B cell (primary cell): ENCODE data around the gene DLX1. TPM values are rescaled to one million over a fixed set of nuclear protein-coding genes. Genes with fewer than 3 reads are reported as not detected.

ENCODE experiments used
- ATAC-seq: fragments of 200-7000 bp; cut with Tn5 transposase; one replicate; pipeline ENCODE4 v1.10.0; 2021; ENCODE audit warnings: low read depth, mild to moderate bottlenecking, moderate number of reproducible peaks, moderate library complexity
- CTCF ChIA-PET: fragments of 350-600 bp; sonication (Branson Sonifier 250); formaldehyde crosslinking; loops from one replicate; lab custom pipeline; 2021; ENCODE audit warnings: antibody characterized with exemption, inconsistent platforms; lab: Charles Lee
- POLR2A ChIA-PET: fragments of 350-600 bp; sonication (Branson Sonifier 250); formaldehyde crosslinking; loops from one replicate; lab custom pipeline; 2021; ENCODE audit warnings: antibody characterized with exemption; lab: Charles Lee
- DNase-seq: peaks from one replicate; pipeline ENCODE4 v3.0.0; 2013
- H2AFZ ChIP-seq: 2 replicates; pipeline ENCODE4 v1.6.1; 2012; ENCODE audit warnings: mild to moderate bottlenecking, low read depth, low read length; ENCODE audit not compliant: insufficient read depth, poor library complexity, severe bottlenecking
- H3K27ac ChIP-seq, 2 donors: 1 replicate in 1 of 2; 2 replicates in 1 of 2; pipeline ENCODE4 v1.5.1; 2012 to 2013; ENCODE audit warnings: low read length in 2 of 2, mild to moderate bottlenecking in 2 of 2, moderate library complexity in 1 of 2
- H3K27me3 ChIP-seq, 4 experiments: fragments of 200-600 bp in 1 of 4; sonication (generic) in 1 of 4; replicated peaks in 1 of 4; 1 replicate in 2 of 4; 2 replicates in 2 of 4; pipeline versions ENCODE4 v1.6.1 to v1.7.0; 2013 to 2016; ENCODE audit warnings: low read length in 3 of 4, mild to moderate bottlenecking in 2 of 4, mixed read lengths in 1 of 4, moderate library complexity in 1 of 4; ENCODE audit not compliant: insufficient read depth in 4 of 4, control insufficient read depth in 3 of 4; ENCODE audit errors: control extremely low read depth in 1 of 4
- H3K36me3 ChIP-seq, 2 experiments: replicated peaks in 1 of 2; 1 replicate in 1 of 2; 2 replicates in 1 of 2; pipeline versions ENCODE4 v1.6.1 to v1.7.1; 2013; ENCODE audit warnings: low read length in 1 of 2; ENCODE audit not compliant: insufficient read depth in 2 of 2, control insufficient read depth in 1 of 2; ENCODE audit errors: control extremely low read depth in 1 of 2, extremely low read depth in 1 of 2
- H3K4me1 ChIP-seq, 2 donors: fragments of 200-600 bp in 1 of 2; sonication (generic) in 1 of 2; 1 replicate in 1 of 2; 2 replicates in 1 of 2; pipeline versions ENCODE4 v1.5.1 to v1.6.1; 2013 to 2017; ENCODE audit warnings: low read length in 2 of 2; ENCODE audit not compliant: control insufficient read depth in 2 of 2, insufficient read depth in 2 of 2
- H3K4me2 ChIP-seq: replicated peaks from 2 replicates; pipeline ENCODE3; 2012; ENCODE audit warnings: mild to moderate bottlenecking, low read depth, low read length; ENCODE audit not compliant: poor library complexity, severe bottlenecking
- H3K4me3 ChIP-seq, 5 experiments: fragments of 200-600 bp in 1 of 5; sonication (generic) in 1 of 5; 1 replicate in 3 of 5; 2 replicates in 2 of 5; pipeline versions ENCODE4 v1.5.1 to v1.7.0; 2011 to 2016; ENCODE audit warnings: low read length in 4 of 5, mild to moderate bottlenecking in 4 of 5, low read depth in 2 of 5, control low read depth in 1 of 5, moderate library complexity in 1 of 5; ENCODE audit not compliant: insufficient read depth in 1 of 5; ENCODE audit errors: control extremely low read depth in 1 of 5, extremely low read depth in 1 of 5
- H3K79me2 ChIP-seq: fragments of 200-600 bp; sonication (generic); one replicate; pipeline ENCODE4 v1.6.0; 2016; ENCODE audit warnings: low read length; ENCODE audit not compliant: control insufficient read depth, insufficient read depth
- H3K9ac ChIP-seq: fragments of 200-600 bp; sonication (generic); 2 replicates; pipeline ENCODE4 v1.6.1; 2017; ENCODE audit warnings: mild to moderate bottlenecking, low read length, moderate library complexity
- H3K9me3 ChIP-seq, 3 donors: one replicate each; pipeline versions ENCODE4 v1.6.1 to v1.7.1; 2013; ENCODE audit warnings: low read length in 2 of 3; ENCODE audit not compliant: control insufficient read depth in 2 of 3, insufficient read depth in 1 of 3; ENCODE audit errors: control extremely low read depth in 1 of 3
- H4K20me1 ChIP-seq: 2 replicates; pipeline ENCODE4 v1.6.0; 2012; ENCODE audit warnings: mild to moderate bottlenecking, low read length; ENCODE audit not compliant: insufficient read depth, control insufficient read depth, poor library complexity, severe bottlenecking
- H3K27ac Mint-ChIP-seq: one replicate; pipeline ENCODE4 v1.8.0; 2021; ENCODE audit warnings: mixed read lengths
- H3K27me3 Mint-ChIP-seq: one replicate; pipeline ENCODE4 v1.8.0; 2021; ENCODE audit warnings: mixed read lengths
- H3K4me1 Mint-ChIP-seq: one replicate; pipeline ENCODE4 v1.8.0; 2021; ENCODE audit warnings: mixed read lengths
- H3K4me3 Mint-ChIP-seq: one replicate; pipeline ENCODE4 v1.8.0; 2021; ENCODE audit warnings: mixed read lengths
- H3K9me3 Mint-ChIP-seq: one replicate; pipeline ENCODE4 v1.8.0; 2022; ENCODE audit warnings: mixed read lengths; ENCODE audit not compliant: insufficient read depth
- EZH2 ChIP-seq: IDR thresholded peaks from 2 replicates; pipeline ENCODE4 v1.6.1; 2012; ENCODE audit warnings: borderline replicate concordance, low read depth, mild to moderate bottlenecking, moderate library complexity, low read length; ENCODE audit not compliant: insufficient read depth, poor library complexity, severe bottlenecking
- WGBS: methylation state at CpG from one replicate; pipeline ENCODE4 v1.1.5; 2013; ENCODE audit warnings: missing lambda C conversion rate; ENCODE audit not compliant: insufficient coverage; 5-methylcytosine and 5-hydroxymethylcytosine counted together
- intact Hi-C: fragments of 100-400 bp; cut with micrococcal nuclease; formaldehyde crosslinking; loops from one replicate; pipeline ENCODE4 v1.10.0; 2022
- polyA plus RNA-seq: library from polyadenylated mRNA; depleted of rRNA; stranded (reverse); fragments of >200 nt; gene quantifications from 2 replicates; pipeline ENCODE4 v1.2.3, GENCODE V29; 2012
- total RNA-seq, 2 donors: library from RNA; stranded (reverse); fragments of 120-200 nt in 1 of 2; gene quantifications; 1 replicate in 1 of 2; 2 replicates in 1 of 2; pipeline versions ENCODE4 v1.2.3 to v1.2.4, GENCODE V29; 2013 to 2022
- TF ChIP-seq, protein P1 (sequence below): fragments of 200-600 bp; IDR thresholded peaks from one replicate; pipeline ENCODE4 v1.8.0; 2022; ENCODE audit warnings: antibody characterized with exemption, mild to moderate bottlenecking

DLX1 gene
- total and polyA plus RNA-seq, 2 donors (not counting 1 experiment from before 2014, with no cell fraction given), result not detected

DNA sequence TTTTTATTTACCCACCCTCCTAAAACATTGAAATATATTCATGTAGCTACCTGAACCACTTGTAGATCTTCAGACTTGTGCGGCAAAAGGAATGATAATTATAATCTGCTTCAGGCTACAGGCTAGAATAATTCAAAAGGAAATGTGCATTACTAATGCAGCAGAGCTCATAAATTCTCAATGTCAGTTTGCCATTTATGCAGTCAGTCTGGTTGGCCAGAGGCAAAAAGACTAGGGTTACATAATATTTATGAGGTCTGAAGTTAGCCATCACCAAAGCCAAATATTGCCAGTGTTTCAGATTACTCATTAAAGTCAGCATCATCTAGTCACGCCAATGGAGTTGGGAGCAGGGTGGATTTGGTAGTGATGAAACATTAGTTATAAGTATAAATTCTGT, 46.7 kb upstream of the DLX1 start:
- POLR2A ChIA-PET, result no interaction called here
- H2AFZ ChIP-seq, result no peak overlapping the region

GRCh38 chr2:172039011-172039704, 46.1 kb upstream of the DLX1 start:
- ChIA-PET POLR2A (no interaction called here), CTCF (no interaction called here)
- ATAC-seq (no peak), DNase-seq (no peak)
- Mint-ChIP-seq H3K27ac (no peak overlapping the region), H3K4me1 (no peaks in the 10 kb centered on the region), H3K27me3 (no peaks in the 10 kb centered on the region), H3K9me3 (no peaks in the 10 kb centered on the region), H3K4me3 (no peak overlapping the region)
- H3K79me2 ChIP-seq, result no peaks in the 10 kb centered on the region
- H3K27me3 ChIP-seq, result no peaks in the 10 kb centered on the region
- no peaks in the 10 kb centered on the region for H3K36me3 ChIP-seq
- no peak overlapping the region for H2AFZ ChIP-seq
- TF ChIP-seq EZH2, result no peak
- TF ChIP-seq, protein P1, sequence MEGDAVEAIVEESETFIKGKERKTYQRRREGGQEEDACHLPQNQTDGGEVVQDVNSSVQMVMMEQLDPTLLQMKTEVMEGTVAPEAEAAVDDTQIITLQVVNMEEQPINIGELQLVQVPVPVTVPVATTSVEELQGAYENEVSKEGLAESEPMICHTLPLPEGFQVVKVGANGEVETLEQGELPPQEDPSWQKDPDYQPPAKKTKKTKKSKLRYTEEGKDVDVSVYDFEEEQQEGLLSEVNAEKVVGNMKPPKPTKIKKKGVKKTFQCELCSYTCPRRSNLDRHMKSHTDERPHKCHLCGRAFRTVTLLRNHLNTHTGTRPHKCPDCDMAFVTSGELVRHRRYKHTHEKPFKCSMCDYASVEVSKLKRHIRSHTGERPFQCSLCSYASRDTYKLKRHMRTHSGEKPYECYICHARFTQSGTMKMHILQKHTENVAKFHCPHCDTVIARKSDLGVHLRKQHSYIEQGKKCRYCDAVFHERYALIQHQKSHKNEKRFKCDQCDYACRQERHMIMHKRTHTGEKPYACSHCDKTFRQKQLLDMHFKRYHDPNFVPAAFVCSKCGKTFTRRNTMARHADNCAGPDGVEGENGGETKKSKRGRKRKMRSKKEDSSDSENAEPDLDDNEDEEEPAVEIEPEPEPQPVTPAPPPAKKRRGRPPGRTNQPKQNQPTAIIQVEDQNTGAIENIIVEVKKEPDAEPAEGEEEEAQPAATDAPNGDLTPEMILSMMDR, result no peak
- no peak overlapping the region for H3K4me2 ChIP-seq
- H3K4me3 ChIP-seq, result no peak overlapping the region
- intact Hi-C loops, result no loop called here
- no CpG with 5 or more reads among the region's 3 CpGs for WGBS
- no peaks in the 10 kb centered on the region for H3K4me1 ChIP-seq
- H3K9ac ChIP-seq, result no peak overlapping the region
- H3K9me3 ChIP-seq, result no peaks in the 10 kb centered on the region
- no peak overlapping the region for H3K27ac ChIP-seq
- no peaks in the 10 kb centered on the region for H4K20me1 ChIP-seq

More for the DNA sequence above, 46.7 kb upstream of the DLX1 start:
- no peak overlapping the region for H3K4me2 ChIP-seq
- TF ChIP-seq, protein P1, result no peak
- no peak for TF ChIP-seq EZH2
- H3K27me3 Mint-ChIP-seq, result no peaks in the 10 kb centered on the region
- DNase-seq (no peak), ATAC-seq (no peak)
- H3K9me3 ChIP-seq, result no peaks in the 10 kb centered on the region
- WGBS, result 100% methylated on average over 1 of the region's 2 CpGs
- H3K9me3 Mint-ChIP-seq, result no peaks in the 10 kb centered on the region
- H4K20me1 ChIP-seq, result no peaks in the 10 kb centered on the region
- H3K79me2 ChIP-seq, result no peaks in the 10 kb centered on the region
- H3K27ac ChIP-seq, result no peak overlapping the region
- intact Hi-C loops, result no loop called here
- H3K9ac ChIP-seq, result no peak overlapping the region
- no peaks in the 10 kb centered on the region for H3K27me3 ChIP-seq
- CTCF ChIA-PET, result interaction anchor here (0.7 kb wide), 1 partner anchor 11 kb away, joined by 4 read pairs; no protein-coding TSS in a partner anchor
- no peaks in the 10 kb centered on the region for H3K36me3 ChIP-seq
- H3K4me1 Mint-ChIP-seq, result no peaks in the 10 kb centered on the region
- no peak overlapping the region for H3K4me3 Mint-ChIP-seq
- H3K4me3 ChIP-seq, result no peak overlapping the region
- H3K27ac Mint-ChIP-seq, result no peak overlapping the region
- H3K4me1 ChIP-seq, result no peaks in the 10 kb centered on the region
